Stimulated activated CD4-positive, alpha-beta T cell treated with anti-CD3 and anti-CD28 coated beads, TNF-alpha, amount 100 ng/mL, for 24 hours (primary cell): Measurements from ENCODE around the gene PRL.

Experiments
- DNase-seq, 3 experiments: peaks; one replicate each; pipeline ENCODE4 v3.0.0-alpha.2; 2020; ENCODE audit warnings: low read depth in 3 of 3

PRL gene

GRCh38 chr6:22296936-22297335, at the start of gene PRL:
Gene PRL (minus strand): TSS chr6:22297036. CDS start chr6:22296982, 54 bp downstream.
- DNase-seq = no peak

- DNase-seq = no peak
These were observed 47.0 kb upstream of the PRL start for GRCh38 chr6:22343864-22344263.

GRCh38 chr6:22334778-22335177, 37.9 kb upstream of the PRL start:
- no peak for DNase-seq

- no peak for DNase-seq
These were observed 37.0 kb upstream of the PRL start for GRCh38 chr6:22333802-22334201.

GRCh38 chr6:22332711-22333110, 35.9 kb upstream of the PRL start:
- DNase-seq = no peak

- no peak for DNase-seq
These were observed 35.4 kb upstream of the PRL start for GRCh38 chr6:22332216-22332615.

GRCh38 chr6:22330941-22331340, 34.1 kb upstream of the PRL start:
- no peak for DNase-seq

GRCh38 chr6:22328474-22328873, 31.6 kb upstream of the PRL start:
- DNase-seq = no peak

- no peak for DNase-seq
These were observed 31.0 kb upstream of the PRL start for GRCh38 chr6:22327881-22328280.

- no peak for DNase-seq
These were observed 29.7 kb upstream of the PRL start for GRCh38 chr6:22326500-22326899.

GRCh38 chr6:22325481-22325880, 28.6 kb upstream of the PRL start:
- DNase-seq = no peak

- DNase-seq = no peak
These were observed 27.0 kb upstream of the PRL start for GRCh38 chr6:22323848-22324247.

- no peak for DNase-seq
These were observed 25.5 kb upstream of the PRL start for GRCh38 chr6:22322103-22323030.

GRCh38 chr6:22320750-22321149, 23.9 kb upstream of the PRL start:
- no peak for DNase-seq

- no peak for DNase-seq
These were observed 21.6 kb upstream of the PRL start for GRCh38 chr6:22318404-22318803.

- DNase-seq = no peak
These were observed 17.0 kb upstream of the PRL start for GRCh38 chr6:22313796-22314195.

- no peak for DNase-seq
These were observed 12.1 kb upstream of the PRL start for GRCh38 chr6:22308939-22309338.

- no peak for DNase-seq
These were observed 10.1 kb upstream of the PRL start for GRCh38 chr6:22306741-22307466.

GRCh38 chr6:22302838-22303237, 6.0 kb upstream of the PRL start:
- DNase-seq = no peak

- no peak for DNase-seq
These were observed 3.6 kb upstream of the PRL start for GRCh38 chr6:22300273-22300998.

- DNase-seq = no peak
These were observed 1.6 kb upstream of the PRL start for GRCh38 chr6:22298475-22298890.

GRCh38 chr6:22296067-22296466, 769 bp downstream of the PRL start:
- DNase-seq = no peak
